SKM-1 (cell line): ENCODE data around the gene FRG1.
"Not testable (repeated sequence)": the region's sequence is repeated elsewhere in the genome, so short reads cannot be mapped to it uniquely, and the experiment has no call there.

Experiments used
- DNase-seq: peaks from one replicate; lab custom pipeline; 2025; ENCODE audit not compliant: unreplicated experiment; lab: John Stamatoyannopoulos, UW

Gene FRG1

DNA sequence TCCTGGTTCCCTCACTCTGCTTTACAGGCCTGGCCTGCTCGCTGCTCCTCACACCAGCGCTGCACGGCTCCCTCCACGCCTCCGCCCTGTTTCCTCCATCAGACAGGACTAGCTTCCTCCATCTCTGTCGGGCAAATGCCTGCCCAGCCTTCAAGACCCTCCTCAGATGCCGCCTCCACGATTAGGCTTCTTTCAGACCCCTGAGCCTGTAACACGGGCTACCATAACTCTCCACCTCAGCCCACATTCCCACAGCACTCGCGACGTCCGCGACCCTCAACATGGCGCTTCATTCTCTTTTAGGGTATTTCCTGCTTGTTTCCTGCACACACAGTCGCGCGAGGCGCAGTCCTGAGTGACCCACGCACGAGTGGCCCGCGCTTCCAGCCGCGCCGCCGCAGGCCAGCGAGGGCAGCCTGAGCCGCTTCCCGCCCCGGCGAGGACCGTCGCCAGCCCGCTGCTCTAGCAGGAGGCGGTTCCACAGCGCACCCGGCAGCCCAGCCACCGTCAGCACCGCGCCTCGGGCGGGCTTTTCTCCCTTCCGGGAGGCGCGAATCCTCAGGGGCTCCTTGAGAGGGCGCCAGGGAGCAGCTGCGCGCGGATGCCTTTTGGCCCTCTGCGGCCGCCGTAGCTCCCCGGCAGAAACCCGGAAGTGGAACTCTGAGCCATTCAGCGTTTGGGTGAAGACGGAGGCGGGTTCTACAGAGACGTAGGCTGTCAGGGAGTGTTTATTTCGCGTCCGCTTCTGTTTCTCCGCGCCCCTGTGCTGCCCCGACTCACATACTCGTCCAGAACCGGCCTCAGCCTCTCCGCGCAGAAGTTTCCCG, at the start of gene FRG1:
Gene FRG1 (plus strand): TSS at position 695 of the 827 bp plus-strand sequence. CDS start 138 bp downstream, outside the sequence.
- no peak for DNase-seq

DNA sequence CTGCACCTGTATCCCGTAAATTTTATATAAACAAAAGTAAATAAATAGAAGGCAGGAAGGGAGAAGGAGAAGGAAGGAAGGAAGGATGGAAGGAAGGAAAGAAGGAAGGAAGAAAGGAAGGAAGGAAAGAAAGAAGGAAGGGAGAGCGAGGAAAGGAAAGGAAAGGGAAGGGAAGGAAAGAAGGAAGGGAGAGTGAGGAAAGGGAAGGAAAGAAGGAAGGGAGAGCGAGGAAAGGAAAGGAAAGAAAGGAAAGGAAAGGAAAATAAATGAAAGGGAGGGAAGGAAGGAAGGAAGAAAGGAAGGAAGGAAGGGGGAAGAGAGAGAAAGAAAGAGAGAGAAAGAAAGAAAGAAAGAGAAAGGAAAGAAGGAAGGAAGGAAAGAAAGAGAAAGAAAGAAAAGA, 43.0 kb upstream of the FRG1 start:
- no peak for DNase-seq

DNA sequence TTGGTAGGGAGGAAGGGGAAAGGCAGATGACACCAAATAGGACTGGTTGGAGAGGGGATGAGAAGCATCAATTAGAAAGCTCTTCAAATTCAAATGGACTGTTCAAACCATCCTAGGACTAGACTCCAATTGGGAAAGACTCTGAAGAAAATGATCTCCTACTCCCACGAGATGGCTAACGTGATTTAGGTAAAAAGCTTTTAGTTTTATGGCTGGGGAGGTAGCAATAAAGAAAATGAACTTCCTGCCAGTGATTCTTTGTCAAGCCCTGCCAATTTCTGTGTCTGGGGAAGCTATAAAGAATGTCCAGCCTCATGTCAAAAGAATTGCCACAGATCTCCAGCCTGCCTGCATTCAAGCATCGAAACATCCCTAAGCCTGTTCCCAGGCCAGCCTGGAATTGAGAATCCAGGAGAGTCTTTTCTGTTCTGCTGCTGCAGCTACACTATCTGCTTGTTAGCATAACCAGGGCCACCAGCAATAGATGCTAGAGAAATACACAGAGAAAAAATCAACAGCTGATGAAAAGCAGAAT, 41.1 kb upstream of the FRG1 start:
- DNase-seq: not testable (repeated sequence)

DNA sequence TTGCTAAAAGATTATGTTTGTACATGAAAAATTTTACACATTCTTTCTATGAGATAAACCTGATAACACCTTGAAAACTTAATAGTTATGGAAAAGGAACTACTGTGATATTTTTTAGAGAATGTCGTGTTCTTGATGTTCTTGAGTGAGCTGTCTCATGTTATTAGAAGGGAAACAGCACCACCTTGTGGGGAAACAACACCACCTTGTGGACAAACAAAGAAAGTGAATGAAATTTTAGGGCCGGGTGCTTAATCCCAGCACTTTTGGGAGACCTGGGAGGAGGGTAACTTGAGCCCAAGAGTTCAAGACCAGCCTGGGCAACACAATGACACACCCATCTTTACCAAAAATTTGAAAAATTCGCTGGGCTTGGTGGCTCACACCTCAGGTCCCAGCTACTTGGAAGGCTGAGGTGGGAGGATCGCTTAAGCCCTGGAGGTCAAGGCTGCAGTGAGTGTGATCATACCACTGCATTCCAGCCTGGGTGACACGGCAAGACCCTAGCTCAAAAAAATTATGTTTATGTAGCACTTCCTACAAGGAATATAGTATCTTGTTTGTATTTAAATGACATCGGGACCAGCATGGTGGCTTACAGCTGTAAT, 36.1 kb upstream of the FRG1 start:
- not testable (repeated sequence) for DNase-seq

DNA sequence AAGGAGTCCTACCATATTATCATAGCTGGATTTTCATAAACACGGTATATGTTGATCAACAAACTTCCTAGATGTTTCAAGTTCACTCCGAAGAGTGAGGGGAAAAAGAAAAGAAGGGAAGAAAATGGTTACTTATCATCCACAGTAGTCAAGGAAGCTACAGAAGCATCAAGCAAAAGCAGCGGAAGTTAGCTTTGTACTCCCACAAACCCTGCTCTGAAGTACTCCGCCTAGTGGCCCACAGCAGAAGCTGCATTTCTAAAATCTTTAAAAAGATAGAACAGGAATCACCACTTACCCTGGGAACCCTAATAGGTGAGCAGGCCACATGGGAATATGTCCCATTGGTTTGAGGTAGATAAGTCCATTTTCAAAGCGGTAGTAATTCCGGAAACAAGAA, 28.5 kb upstream of the FRG1 start:
- no peak for DNase-seq

DNA sequence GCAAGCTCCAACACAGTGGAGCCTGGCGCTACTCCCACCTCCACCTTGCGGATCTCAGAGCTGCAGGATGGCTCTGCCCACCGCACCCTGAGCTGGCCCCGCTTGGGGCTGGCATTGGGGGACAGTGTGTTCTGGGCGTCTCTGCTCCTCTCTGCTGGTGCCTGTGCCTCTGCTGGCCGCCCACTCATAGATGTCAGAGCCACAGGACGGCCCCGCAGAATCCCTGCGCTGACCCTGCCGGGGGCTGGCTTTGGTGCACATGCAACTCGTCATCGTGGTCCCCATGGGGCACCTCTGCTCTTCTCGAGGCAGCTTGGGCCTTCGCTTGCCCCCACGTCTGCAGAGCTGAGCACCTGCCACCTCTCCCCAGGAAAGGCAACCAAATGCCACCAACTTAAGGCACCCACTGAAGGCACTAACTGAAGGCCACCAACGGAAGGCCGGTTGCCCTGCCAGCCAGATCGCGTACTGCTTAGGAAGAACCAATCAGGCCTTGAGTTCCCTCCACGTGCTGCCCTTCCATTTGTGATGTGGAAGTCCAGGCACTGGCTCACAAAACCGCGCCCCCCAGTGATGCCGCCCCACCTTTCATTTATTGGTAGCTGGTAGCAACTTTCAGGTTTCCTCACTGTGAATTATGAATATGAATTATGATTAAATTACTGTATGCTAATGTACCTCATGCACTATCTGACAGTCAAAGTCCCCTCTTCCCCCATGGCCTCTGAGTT, 23.3 kb upstream of the FRG1 start:
- no peak for DNase-seq

DNA sequence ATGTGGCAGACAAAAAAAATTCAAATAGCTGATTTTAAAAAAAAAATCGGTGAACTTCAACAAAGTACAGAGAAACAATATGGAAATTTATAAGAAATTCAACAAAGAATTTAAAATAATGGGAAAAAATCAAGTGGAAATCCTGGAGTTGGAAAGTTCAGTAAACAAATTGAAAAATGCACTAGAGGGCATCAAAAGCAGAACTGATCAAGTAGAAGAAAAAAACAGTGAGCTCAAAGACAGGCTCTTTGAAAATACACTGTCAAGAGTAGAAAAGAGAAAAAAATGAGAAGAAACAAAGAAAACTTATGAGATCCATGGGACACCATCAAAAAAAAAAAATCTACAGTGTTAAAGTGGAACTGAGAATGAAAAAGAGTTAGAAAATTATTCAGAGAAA, 19.6 kb upstream of the FRG1 start:
- DNase-seq: no peak

DNA sequence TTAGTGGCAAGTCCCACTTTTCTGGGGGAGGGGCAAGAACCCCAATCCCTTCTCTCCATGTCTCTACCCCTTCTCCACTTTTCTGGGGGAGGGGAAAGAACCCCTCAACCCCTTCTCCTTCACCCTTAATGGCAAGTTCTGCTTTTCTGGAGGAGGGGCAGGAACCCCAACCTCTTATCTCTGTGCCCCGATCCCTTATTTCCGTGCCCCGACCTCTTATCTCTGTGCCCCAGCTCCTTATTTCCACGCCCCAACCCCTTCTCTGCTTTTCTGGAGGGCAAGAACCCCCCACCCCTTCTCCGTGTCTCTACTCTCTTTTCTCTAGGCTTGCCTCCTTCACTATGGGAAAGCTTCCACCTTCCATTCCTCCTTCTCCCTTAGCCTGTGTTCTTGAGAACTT, 13.9 kb upstream of the FRG1 start:
- not testable (repeated sequence) for DNase-seq

DNA sequence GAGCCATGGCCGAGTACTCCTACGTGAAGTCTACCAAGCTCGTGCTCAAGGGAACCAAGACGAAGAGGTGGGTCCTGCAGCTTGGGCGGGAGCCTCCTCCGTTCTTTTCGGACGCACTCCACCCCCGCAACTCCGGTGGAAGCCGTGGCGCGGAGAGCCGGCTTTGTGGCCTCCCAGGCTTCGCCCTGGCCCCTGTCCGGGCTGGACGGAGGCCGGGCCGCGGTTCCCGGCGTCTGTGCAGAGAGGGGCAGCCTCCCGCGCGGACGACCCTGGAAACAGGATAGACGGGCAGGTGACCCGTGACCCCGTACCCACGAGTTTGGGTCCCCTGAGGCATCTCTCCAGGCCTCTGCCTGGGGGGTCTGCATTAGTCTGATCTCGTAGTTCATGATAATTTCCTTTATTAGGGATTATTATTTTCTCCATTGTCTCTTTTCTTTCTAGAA, 356 bp downstream of the FRG1 start:
- DNase-seq: no peak

DNA sequence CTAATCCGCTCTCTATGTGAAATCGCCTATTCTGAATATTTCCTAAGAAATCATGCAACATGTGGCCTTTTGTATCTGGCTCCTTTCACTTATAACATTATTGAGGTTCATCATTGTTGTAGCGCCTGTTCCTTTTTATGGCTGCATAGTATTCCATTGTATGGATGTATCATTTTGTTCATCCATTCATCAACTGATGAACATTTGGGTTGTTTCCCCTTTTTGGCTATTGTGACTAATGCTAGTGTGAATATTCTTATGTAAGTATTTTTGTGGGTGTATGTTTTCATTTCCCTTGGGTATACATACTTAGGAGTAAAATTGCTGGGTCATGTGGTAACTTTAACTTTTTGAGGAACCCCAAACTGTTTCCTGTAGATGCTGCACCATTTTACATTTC, 1.7 kb downstream of the FRG1 start:
- DNase-seq: not testable (repeated sequence)

DNA sequence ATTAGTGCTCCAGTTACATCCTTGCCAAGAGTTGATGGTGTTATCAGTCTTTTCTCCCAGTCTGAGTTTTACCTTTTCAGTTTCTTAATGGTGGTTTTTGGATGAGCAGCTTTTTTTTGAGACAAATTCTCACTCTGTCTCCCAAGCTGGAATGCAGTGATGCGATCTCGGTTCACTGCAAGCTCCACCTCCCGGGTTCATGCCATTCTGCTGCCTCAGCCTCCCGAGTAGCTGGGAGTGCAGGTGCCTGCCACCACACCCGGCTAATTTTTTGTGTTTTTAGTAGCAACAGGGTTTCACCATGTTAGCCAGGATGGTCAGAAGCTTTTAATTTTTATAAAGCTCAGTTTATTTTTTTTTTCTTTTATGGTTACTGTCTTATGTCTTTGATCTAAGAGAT, 3.4 kb downstream of the FRG1 start:
- DNase-seq: not testable (repeated sequence)

DNA sequence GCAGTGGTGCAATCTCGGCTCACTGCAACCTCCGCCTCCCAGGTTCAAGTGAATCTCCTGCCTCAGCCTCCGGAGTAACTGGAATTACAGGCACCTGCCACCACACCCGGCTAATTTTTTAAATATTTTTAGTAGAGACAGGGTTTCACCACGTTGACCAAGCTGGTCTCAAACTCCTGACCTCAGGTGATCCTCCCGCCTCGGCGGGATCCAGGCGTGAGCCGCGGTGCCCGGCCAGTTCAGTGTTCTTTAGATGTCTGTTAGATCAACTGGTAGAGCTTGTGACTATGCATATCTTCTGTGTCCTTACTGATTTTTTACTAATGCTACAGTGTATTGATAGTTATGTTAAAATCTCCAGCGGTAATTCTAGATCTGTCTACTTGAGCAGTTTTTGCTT, 6.2 kb downstream of the FRG1 start:
- not testable (repeated sequence) for DNase-seq

DNA sequence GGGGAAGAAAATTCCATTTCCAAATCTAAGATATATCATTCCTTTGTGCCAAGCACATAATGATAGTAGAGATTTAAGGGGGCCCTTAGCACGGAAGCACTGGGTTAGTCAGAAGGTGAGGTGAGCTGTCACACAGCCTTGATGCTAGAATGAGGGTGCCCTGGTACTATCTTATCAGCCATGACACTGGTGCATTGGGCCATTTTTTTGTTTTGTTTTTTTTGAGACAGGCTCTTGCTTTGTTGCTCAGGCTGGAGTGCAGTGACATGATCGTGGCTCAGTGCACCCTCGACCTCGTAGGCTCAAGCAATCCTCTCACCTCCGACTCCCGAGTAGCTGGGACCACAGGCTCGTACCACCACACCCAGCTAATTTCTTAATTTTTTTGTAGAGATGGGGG, 7.8 kb downstream of the FRG1 start:
- not testable (repeated sequence) for DNase-seq

DNA sequence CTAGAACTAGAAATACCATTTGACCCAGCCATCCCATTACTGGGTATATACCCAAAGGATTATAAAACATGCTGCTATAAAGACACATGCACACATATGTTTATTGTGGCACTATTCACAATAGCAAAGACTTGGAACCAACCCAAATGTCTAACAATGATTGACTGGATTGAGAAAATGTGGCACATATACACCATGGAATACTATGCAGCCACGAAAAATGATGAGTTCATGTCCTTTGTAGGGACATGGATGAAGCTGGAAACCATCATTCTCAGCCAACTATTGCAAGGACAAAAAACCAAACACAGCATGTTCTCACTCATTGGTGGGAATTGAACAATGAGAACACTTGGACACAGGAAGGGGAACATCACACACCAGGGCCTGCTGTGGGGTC, 28.6 kb downstream of the FRG1 start:
- not testable (repeated sequence) for DNase-seq

DNA sequence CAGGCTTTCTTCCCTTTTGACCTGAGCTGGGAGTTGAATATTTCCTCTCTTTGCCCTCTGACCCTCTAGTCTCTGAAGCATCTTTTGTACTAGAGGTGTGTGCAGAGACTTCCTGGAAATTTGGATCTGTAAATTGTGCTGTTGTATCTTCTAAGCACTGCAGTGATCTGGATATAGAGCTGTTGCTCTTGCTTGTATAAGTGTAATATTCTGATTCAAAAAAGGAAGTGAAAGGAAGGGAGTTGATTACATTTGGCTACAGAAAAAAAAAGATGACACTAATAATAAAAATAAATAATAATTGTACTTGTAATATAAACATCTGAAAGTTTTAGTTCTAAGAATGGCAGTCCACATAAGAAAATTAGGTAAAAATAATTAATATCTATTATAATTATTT, 33.0 kb downstream of the FRG1 start:
- DNase-seq: no peak

DNA sequence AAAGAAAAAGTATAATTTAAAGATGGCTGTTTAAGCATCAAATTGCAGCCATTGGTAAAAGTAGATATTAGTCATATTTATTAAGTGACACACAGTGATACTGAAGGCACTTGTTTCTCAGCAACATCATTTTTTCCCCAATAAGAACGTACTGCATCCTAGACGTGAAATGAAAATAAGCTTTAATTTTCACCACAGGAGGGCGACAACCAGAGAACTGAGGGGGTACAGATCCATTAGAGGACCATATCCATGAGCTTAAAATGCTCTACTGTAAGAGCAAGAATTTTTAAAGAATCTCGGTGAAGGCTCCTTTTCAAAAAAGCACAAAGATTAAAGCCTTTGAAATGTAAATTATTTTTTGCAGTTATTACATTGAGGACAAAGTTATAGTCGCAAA, 33.4 kb downstream of the FRG1 start:
- DNase-seq: no peak

DNA sequence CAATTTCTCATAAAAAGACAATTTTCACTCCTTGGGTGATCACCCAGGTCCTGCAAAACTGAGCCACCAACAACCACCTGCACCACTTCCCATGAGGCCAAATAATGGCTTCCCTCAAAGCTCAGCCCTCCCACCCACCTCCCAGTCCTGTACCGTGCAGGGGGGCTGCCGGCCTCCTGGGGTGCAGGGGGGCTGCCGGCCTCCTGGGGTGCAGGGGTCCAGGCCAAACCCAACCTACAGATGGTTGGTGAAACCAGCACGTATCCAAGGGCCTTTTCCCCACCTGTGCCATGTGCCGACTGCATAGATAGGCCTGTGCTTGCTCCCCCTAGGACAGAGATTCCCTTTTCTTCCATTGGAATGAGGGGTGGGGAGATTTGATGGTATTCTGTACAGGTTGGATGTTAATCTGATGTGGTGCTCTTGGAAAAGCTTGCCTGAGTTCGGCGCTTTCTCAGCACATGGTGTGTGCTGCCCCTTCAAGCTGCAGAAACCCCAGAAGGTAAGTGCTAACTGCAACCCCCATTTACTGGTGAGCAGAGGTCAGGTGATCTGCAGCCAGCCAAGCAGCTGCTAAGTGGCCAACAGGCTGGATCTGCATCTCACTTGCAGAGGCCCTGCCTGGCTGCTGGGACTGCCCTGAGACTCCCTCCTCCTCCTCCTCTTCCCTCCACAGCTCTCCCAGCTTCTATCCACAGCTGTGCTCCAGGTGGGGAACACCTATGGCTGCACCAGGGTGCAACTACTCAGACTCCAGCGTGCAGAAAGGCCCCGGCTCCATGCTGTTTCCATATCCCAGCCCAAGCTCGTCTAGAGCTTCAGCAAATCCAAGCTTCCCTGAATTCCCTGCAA, 38.8 kb downstream of the FRG1 start:
- DNase-seq: no peak

DNA sequence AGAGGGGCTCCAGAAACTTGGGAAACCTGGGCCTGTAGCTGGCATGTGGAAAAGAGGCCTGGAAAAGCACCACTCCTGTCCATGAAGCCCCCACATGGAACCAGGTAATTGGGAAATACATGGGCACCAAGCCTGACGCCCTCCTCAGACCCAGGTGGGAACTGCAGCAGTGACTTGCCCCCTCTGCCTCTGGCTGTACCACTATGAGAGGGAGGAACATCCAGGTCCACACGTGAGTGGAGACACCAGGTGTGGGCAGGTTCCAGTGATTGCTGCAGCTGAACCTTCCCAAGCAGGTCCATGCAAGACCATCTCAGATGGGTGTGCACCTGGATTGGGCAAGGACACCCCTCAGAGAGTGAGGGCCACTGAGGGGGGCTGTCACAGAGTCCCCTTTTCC, 39.6 kb downstream of the FRG1 start:
- DNase-seq: not testable (repeated sequence)

DNA sequence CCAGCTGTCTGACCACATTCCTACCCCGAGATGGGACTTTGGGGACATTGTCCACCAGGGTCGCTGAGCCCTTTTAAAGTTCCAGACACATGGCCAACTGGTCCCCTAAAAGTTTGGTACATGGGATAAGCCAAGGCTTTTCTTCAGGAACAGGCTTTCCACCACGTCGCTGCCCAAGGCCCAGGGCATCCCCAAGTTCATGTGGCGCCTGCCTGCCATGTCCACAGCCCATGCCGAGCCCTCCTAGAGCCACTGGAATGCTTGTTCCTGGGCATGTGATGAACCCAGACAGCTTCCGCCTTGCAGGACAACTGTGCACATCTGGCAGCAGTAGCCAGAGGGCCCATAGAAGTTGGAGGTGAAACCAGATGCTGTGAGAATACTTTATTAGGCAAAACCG, 41.3 kb downstream of the FRG1 start:
- no peak for DNase-seq

DNA sequence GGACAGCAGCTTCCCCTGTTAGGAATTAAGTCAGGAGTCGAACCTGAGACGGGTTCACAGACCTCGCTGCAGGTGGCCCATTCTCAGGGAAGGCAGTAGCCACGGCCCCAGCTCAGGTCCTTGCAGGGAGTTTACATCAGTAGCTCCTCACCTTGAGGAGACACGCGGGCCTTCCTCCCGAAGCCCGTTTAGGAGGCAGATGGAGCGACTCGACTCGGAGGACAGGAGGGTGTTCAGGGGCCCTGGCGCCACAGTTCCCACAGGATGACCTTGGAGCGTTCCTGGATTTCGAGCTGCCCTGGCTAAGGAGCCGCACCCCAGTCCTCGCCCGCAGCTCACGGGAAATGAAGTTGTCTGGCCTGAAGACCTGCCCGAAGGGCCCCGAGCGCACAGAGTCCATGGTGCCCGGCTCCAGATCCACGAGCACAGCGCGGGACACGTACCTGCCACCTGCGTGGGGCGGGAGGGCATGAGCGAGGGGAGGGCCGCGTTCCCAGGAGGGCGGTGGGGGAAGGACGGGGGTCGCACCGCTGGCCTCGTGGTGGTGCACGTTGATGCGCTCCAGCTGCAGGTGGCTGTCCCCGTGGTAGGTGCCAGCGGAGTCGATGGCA, 43.3 kb downstream of the FRG1 start:
- DNase-seq: not testable (repeated sequence)
